ENCODE results near the gene PROC. TPM values are rescaled to one million over a fixed set of nuclear protein-coding genes. Genes with fewer than 3 reads are reported as not detected.
A peak's percentile ranks its signal among the peaks of the same experiment; 100 is the strongest.

PROC gene
- total RNA-seq, 4 donors from 2014 or later, result 1.3 to 6.3 (median 1.6) TPM; not detected in 1

DNA sequence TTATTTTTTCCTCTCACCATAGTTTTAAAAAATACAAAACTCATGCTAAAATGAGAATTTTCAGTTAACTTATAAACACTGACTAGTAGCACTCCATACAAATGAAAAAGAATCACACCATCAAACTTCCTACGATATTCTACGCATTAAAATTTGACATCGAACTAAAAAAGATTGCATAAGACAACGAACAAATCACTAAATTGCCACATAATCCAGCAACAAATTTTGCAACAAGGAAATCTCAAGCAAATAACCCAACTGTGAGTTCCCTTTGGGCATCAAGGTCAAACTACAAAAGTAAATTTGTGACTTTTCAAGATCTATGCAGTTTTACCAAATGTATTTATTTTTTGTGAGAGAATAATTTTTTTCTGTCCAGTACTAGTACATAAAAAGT, 32.0 kb upstream of the PROC start:
- Histone ChIP-seq H3K9me3 (no peaks in the 10 kb centered on the region), H3K27me3 (no peaks in the 10 kb centered on the region), H3K4me1 (peaks cover 3 to 42% (median 16%) of the 10 kb centered on the region in 4 donors), H3K27ac (peak overlapping the region in 2 of 4 donors; percentile 100), H3K36me3 (no peaks in the 10 kb centered on the region), H3K4me3 (peak overlapping the region in 2 of 4 donors; percentile 86 to 97)
- DNase-seq, result no peak
- no peak for TF ChIP-seq CTCF (IDR thresholded peaks at IDR 0.05)
- no peak for TF ChIP-seq POLR2A (IDR thresholded peaks at IDR 0.05)

DNA sequence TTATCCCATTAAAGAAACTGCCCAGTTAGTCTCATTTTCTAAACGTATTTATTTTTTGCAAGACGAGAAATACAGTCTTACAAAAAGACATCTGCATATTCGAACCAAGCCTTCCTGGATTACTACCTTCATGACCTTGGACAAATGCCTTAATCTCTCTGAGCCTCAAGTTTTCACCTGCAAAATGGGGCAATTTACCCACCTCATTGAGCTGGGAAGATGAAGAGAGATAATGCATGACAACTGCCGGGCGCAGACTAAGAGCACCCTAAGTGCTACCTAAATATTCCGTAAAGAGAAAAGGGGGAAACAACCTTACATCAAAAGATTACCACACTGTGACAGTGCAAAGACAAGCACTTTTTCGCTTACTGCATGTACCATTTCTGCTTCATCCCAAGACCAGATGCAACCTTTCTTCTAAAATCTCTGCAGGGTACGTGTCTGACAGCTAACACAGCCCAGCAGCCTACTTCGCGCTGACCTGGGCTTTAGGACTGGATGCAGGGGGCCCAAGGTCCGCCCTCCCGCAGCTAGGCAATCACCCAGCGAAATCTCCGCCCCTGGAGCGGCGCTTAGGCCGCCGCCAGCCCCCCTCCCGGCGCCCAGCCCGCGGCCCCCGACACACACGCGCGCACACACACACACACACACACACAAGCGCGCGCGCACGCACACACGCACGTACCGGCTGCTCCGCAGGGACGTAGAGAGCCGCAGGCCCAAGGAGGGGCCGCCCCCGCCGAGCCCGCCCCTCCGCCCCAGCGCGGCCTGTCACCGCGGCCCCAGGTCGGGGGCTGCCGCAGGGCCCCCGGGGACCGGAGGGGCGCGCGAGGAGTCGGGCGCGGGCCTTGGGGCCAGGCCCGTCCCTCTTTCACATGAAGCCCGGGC, 31.2 kb upstream of the PROC start:
- Histone ChIP-seq H3K36me3 (no peaks in the 10 kb centered on the region), H3K27me3 (no peaks in the 10 kb centered on the region), H3K4me3 (peak overlapping the region; percentile 86 to 97 (median 94)), H3K9me3 (no peaks in the 10 kb centered on the region), H3K27ac (peak overlapping the region; percentile 99 to 100 (median 100)), H3K4me1 (peaks cover 3 to 42% (median 16%) of the 10 kb centered on the region in 4 donors)
- peak; percentile 87 to 94 (median 92) for DNase-seq
- TF ChIP-seq POLR2A (IDR thresholded peaks at IDR 0.05), result no peak
- TF ChIP-seq CTCF (IDR thresholded peaks at IDR 0.05), result peak in 1 of 6 experiments; percentile 6

DNA sequence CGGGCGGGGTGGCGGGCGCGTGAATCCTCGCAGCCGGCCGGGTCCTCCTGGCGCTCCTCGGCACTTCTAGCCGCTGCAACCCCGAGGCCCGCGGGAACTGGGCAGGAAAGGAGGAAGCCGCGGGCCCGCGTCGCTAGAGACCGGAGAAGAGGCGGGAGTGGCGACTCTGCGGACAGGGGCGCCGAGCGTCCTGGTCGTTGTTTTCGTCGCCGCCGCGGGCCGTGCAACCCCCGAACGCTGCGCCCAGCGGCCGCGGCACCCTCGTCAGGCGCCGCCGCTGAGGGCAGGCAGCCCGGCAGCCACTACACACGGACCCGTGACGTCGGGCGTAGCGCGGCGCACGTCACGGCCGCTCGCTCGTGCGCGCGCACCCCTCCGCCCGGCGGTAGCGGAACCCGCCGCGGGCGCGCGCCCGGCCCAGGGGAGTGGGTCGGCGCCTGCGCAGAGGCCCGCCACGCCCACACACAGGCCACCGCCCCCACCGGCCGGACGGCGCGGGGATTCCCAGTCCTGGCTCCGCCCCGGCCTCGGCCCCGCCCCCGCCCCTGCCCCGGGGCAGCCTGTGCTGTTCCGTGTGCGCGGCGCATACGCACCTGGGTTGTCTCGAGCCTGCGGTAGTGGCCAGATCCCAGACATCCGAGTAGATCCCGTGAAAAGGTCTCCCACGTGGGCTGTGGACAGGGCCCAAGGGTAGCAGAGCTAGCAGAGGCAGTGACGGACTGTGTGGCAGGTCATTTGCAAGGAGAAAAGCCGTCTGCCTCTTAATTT, 30.4 kb upstream of the PROC start, which contains the start of gene MAP3K2:
MAP3K2 (minus strand) TSS at position 321 of the 768 bp plus-strand sequence. CDS start 44,846 bp downstream, outside the sequence.
- no peaks in the 10 kb centered on the region for H3K36me3 ChIP-seq
- H3K27ac ChIP-seq, result peak within 1 kb of the TSS; percentile 99 to 100 (median 100)
- peaks cover 3 to 37% (median 14%) of the 10 kb centered on the region in 4 donors for H3K4me1 ChIP-seq
- peak; percentile 95 to 98 (median 98) for DNase-seq
- TF ChIP-seq CTCF (IDR thresholded peaks at IDR 0.05) (peak in 1 of 6 experiments; percentile 3), POLR2A (IDR thresholded peaks at IDR 0.05) (peak; percentile 76 to 90)
- no peaks in the 10 kb centered on the region for H3K27me3 ChIP-seq
- peak within 1 kb of the TSS; percentile 86 to 97 (median 94) for H3K4me3 ChIP-seq
- H3K9me3 ChIP-seq, result no peaks in the 10 kb centered on the region

- no peak for TF ChIP-seq CTCF (IDR thresholded peaks at IDR 0.05)
- TF ChIP-seq POLR2A (IDR thresholded peaks at IDR 0.05), result no peak
- no peaks in the 10 kb centered on the region for H3K27me3 ChIP-seq
- H3K4me1 ChIP-seq, result peaks cover 3 to 37% (median 14%) of the 10 kb centered on the region in 4 donors
- no peak for DNase-seq
- no peaks in the 10 kb centered on the region for H3K36me3 ChIP-seq
- H3K4me3 ChIP-seq, result peak overlapping the region; percentile 86 to 97 (median 94)
- no peaks in the 10 kb centered on the region for H3K9me3 ChIP-seq
- H3K27ac ChIP-seq, result peak overlapping the region; percentile 99 to 100 (median 100)
These were observed 29.6 kb upstream of the PROC start for GRCh38 chr2:127388423-127389164.
